Measurements from ENCODE around the gene CMTM6. TPM values are rescaled to one million over a fixed set of nuclear protein-coding genes. Genes with fewer than 3 reads are reported as not detected.

Gene CMTM6, protein sequence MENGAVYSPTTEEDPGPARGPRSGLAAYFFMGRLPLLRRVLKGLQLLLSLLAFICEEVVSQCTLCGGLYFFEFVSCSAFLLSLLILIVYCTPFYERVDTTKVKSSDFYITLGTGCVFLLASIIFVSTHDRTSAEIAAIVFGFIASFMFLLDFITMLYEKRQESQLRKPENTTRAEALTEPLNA
- total RNA-seq = 10 to 100 TPM; 33.6 to 48.0 TPM

DNA sequence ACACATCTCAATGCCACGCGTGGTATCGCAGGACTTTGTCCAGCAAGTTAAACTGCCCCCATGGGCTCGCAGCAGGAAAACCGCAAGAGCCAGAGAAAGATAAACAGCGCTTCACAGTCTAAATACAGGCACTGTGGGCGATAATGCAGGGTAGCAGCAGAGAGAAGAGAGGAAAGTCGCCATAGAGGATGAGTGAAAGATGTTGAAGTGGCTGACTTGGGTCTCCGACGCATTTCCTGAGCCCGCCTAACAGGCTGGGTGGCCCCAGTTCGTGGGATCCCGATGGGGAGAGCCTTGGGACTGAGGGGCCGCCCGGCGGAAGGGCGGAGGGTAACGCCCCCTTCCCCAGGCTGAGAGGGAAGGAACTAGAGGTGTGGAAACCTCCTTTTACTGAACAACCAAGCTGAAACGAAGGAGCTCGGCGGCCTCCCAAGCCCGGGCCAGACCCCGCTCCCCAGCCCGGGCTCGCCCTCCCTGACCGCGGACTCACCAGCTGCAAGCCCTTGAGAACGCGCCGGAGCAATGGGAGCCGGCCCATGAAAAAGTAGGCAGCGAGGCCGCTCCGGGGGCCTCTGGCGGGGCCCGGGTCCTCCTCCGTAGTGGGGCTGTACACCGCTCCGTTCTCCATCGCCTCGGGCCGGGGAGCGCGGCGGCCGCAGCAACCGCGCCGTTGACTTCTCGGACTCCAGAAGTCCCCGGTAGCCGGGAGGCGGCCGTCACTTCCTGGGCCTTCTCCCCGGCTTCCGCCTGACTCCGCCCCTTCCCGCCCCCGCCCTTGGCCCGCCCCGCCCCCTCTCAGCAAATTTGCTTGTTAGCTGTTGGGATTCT is at the start of gene CMTM6:
CMTM6 (minus strand) TSS at position 735 of the 828 bp plus-strand sequence; CDS start at position 628, 107 bp downstream.
- intact Hi-C loops (cut with DNase I, micrococcal nuclease) = loop anchor here (1.0 to 2.0 kb wide), 6 partner anchors 68 to 396 kb away; partner anchors contain the start of genes CNOT10 (in 2 of the 2), DYNC1LI1 (in 2 of the 2) and GPD1L (in 1 of the 2)
- Mint-ChIP-seq H3K27ac (peak within 1 kb of the TSS; percentile 95), H3K9me3 (ENCODE audit: low read depth) (no peaks in the 10 kb centered on the region), H3K36me3 (ENCODE audit: low read depth) (peaks cover 7% of the 10 kb centered on the region), H3K4me3 (peak within 1 kb of the TSS; percentile 86), H3K4me1 (peaks cover 29% of the 10 kb centered on the region), H3K27me3 (no peaks in the 10 kb centered on the region)
- DNase-seq (peak; percentile 87), ATAC-seq (peak; percentile 80)
- ChIA-PET POLR2A (no interaction called here), CTCF (interaction anchor here (0.7 to 2.4 kb wide), 10 partner anchors 8 to 289 kb away, joined by 3 to 14 read pairs (median 4); no protein-coding TSS in a partner anchor)

DNA sequence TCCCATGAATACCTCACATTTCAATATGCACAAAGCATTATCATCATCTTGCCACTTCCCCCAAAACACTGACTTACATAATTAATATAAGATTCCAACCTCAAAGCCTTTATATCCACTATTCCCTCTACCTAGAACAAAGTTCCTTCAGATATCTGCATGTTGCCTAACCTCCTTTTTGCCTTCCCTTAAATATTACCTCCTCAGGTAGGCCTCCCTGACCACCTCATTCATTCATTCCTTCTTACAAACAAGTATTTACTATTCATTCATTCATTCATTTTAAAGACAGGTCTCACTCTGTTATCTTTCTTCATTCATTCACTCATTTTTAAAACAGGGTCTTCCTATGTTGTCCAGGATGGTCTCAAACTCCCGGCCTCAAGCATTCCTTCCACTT is 49.4 kb upstream of the CMTM6 start:
- DNase-seq (no peak), ATAC-seq (no peak)
- Mint-ChIP-seq H3K36me3 (ENCODE audit: low read depth) (no peaks in the 10 kb centered on the region), H3K9me3 (ENCODE audit: low read depth) (no peaks in the 10 kb centered on the region), H3K4me1 (peaks cover 33% of the 10 kb centered on the region), H3K4me3 (no peak overlapping the region), H3K27me3 (no peaks in the 10 kb centered on the region), H3K27ac (no peak overlapping the region)
- ChIA-PET CTCF (interaction anchor here (1.2 to 1.5 kb wide), 2 partner anchors 18 to 24 kb away, joined by 3 to 4 read pairs; partner anchors contain the start of gene DYNC1LI1), POLR2A (no interaction called here)
- intact Hi-C loops (cut with DNase I, micrococcal nuclease) = no loop called here

DNA sequence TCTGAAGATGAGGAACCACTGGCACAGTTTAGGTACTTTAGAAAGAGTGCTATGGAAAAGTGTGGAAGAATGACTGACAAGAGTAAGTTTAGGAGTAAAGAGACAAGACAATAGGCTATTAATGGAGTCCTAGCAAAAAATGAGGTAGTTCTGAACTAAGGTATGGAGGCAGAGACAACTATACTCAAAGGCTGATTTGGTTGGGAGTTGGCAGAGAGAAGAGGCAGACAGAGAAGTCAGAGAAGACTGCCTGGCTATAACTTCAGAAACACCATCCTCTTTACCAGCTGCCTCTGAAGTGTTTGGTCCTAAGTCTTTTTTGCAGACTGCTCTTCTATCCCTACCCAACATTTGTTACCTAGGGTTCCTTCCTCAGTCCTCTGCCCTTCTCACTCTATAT is 48.8 kb upstream of the CMTM6 start:
- peaks cover 29% of the 10 kb centered on the region for H3K4me1 Mint-ChIP-seq
- H3K4me3 Mint-ChIP-seq = no peak overlapping the region
- H3K27me3 Mint-ChIP-seq = no peaks in the 10 kb centered on the region
- no peaks in the 10 kb centered on the region for H3K9me3 Mint-ChIP-seq (ENCODE audit: low read depth)
- ATAC-seq (no peak), DNase-seq (no peak)
- no peaks in the 10 kb centered on the region for H3K36me3 Mint-ChIP-seq (ENCODE audit: low read depth)
- no peak overlapping the region for H3K27ac Mint-ChIP-seq
- intact Hi-C loops (cut with DNase I, micrococcal nuclease) = no loop called here
- CTCF ChIA-PET = interaction anchor here (1.2 to 1.5 kb wide), 2 partner anchors 18 to 23 kb away, joined by 3 to 4 read pairs; partner anchors contain the start of gene DYNC1LI1
- POLR2A ChIA-PET = interaction anchor here (0.7 kb wide), 2 partner anchors 21 to 71 kb away, joined by 3 to 7 read pairs; no protein-coding TSS in a partner anchor

DNA sequence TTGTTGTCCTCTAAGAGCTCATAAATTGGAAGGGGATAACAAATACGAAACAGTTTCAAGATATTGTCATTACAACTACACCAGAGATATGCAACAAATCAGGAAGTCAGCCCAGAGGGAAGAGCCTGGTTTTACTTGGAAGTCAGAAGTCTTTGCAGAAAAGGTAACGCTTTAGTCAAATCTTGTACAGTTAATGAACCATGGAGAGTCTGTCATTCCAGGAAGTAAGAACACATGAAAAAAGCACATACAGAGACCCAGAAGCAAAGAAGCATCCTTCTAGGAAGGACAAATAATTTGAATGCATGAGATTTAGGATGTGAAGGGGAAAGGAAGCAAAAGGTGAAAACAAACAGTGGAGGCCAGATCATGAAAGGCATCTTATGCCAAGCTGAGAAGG is 48.4 kb upstream of the CMTM6 start:
- ChIA-PET CTCF (interaction anchor here (1.2 to 1.5 kb wide), 2 partner anchors 19 to 23 kb away, joined by 3 to 4 read pairs; partner anchors contain the start of gene DYNC1LI1), POLR2A (interaction anchor here (0.5 to 0.7 kb wide), 3 partner anchors 20 to 92 kb away, joined by 3 to 7 read pairs (median 5); no protein-coding TSS in a partner anchor)
- intact Hi-C loops (cut with DNase I, micrococcal nuclease) = no loop called here
- Mint-ChIP-seq H3K4me1 (peaks cover 28% of the 10 kb centered on the region), H3K27me3 (no peaks in the 10 kb centered on the region), H3K9me3 (ENCODE audit: low read depth) (no peaks in the 10 kb centered on the region), H3K36me3 (ENCODE audit: low read depth) (peaks cover 1% of the 10 kb centered on the region), H3K4me3 (no peak overlapping the region), H3K27ac (no peak overlapping the region)
- no peak for ATAC-seq
- DNase-seq = no peak

DNA sequence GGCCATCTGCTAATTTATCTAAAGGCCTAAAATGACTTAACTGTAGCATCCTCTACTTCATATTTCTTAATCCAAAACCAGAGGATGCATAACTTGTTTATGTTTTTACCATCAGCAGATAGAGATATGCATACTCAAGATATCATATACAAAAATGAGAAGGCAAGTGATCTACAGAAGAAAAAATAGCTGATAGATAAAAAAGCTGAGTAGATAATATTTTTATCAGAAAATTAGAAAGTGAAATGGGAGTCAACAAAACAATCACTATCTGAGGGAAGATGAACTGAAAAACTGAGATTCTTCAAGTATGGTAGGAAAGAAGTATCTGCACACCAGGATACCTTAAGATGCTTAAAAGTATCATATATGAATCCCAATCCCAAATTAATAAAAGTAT is 42.7 kb upstream of the CMTM6 start:
- peaks cover 16% of the 10 kb centered on the region for H3K4me1 Mint-ChIP-seq
- DNase-seq = no peak
- POLR2A ChIA-PET = interaction anchor here (0.6 kb wide), 1 partner anchor 44 kb away, joined by 3 read pairs; no protein-coding TSS in a partner anchor
- intact Hi-C loops (cut with DNase I, micrococcal nuclease) = no loop called here
- H3K36me3 Mint-ChIP-seq (ENCODE audit: low read depth) = peaks cover 12% of the 10 kb centered on the region
- ATAC-seq = no peak
- no peak overlapping the region for H3K27ac Mint-ChIP-seq
- no peaks in the 10 kb centered on the region for H3K9me3 Mint-ChIP-seq (ENCODE audit: low read depth)
- no peaks in the 10 kb centered on the region for H3K27me3 Mint-ChIP-seq
- no peak overlapping the region for H3K4me3 Mint-ChIP-seq
- CTCF ChIA-PET = interaction anchor here (0.7 kb wide), 1 partner anchor 79 kb away, joined by 3 read pairs; no protein-coding TSS in a partner anchor

DNA sequence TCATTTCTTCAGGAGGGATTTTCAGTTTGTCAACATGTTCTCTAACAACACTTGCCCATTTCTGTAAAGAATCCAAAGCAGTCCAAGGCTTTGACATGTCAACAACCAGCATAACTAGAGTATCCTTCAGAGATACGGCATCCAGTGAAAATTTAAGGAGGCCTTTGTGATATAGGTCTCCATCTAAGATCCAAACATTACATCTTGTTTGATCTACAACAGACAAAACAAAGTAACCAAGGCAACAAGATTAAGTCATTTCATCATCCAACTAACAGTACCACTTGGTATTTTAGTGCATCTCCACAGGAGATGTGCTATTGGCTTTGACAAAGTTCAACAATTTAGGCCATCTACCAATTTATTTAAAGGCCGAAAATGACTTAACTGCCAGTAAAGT is 42.2 kb upstream of the CMTM6 start:
- Mint-ChIP-seq H3K27me3 (no peaks in the 10 kb centered on the region), H3K4me1 (peaks cover 16% of the 10 kb centered on the region), H3K4me3 (no peak overlapping the region), H3K36me3 (ENCODE audit: low read depth) (peaks cover 12% of the 10 kb centered on the region), H3K9me3 (ENCODE audit: low read depth) (no peaks in the 10 kb centered on the region), H3K27ac (peak overlapping the region; percentile 68)
- ATAC-seq (no peak), DNase-seq (no peak)
- ChIA-PET CTCF (interaction anchor here (0.7 kb wide), 1 partner anchor 80 kb away, joined by 3 read pairs; no protein-coding TSS in a partner anchor), POLR2A (no interaction called here)
- intact Hi-C loops (cut with DNase I, micrococcal nuclease) = no loop called here

DNA sequence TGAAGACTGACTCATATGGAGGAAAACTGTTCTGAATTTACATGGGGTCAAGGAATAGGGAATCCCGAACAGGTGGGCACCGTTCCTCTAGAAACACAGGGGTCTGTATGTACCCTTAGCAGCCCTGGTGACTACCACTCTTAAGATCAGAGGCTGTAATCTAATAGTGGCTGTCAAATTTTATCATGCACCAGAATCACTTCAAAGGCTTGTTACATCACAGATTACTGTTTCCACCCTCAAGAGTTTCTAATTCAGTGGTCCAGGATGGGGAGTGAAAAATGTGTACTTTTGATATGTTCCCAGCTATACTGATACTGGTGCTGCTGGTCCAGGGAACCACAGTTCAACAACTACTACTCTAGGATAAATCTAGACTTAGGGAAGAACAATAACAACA is 40.2 kb upstream of the CMTM6 start:
- H3K27ac Mint-ChIP-seq = peak overlapping the region; percentile 31
- ATAC-seq (peak; percentile 30), DNase-seq (no peak)
- H3K4me3 Mint-ChIP-seq = no peak overlapping the region
- no peaks in the 10 kb centered on the region for H3K9me3 Mint-ChIP-seq (ENCODE audit: low read depth)
- peaks cover 16% of the 10 kb centered on the region for H3K4me1 Mint-ChIP-seq
- intact Hi-C loops (cut with DNase I, micrococcal nuclease) = no loop called here
- POLR2A ChIA-PET = no interaction called here
- H3K36me3 Mint-ChIP-seq (ENCODE audit: low read depth) = peaks cover 17% of the 10 kb centered on the region
- H3K27me3 Mint-ChIP-seq = no peaks in the 10 kb centered on the region
- CTCF ChIA-PET = no interaction called here

DNA sequence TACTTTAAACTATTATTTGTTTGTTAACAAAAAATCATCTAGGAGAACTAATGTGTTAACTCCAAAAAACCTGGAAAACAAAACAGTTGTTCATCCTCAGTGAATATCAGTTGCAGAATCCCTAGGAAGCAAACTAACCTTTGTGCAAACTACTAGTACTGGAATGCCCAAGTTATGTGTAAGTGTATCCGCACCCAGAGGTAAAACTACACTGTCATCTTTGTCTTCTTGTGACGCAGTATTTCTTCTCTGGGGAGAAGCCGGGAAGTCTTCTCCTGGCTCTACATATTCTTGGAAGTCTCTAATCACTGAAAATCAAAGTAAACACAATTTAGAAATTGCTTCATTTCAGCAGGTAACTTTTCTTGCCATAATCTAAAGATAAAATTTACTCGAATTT is 38.2 kb upstream of the CMTM6 start:
- Mint-ChIP-seq H3K36me3 (ENCODE audit: low read depth) (peaks cover 15% of the 10 kb centered on the region), H3K27ac (no peak overlapping the region), H3K27me3 (no peaks in the 10 kb centered on the region), H3K4me1 (peaks cover 11% of the 10 kb centered on the region), H3K9me3 (ENCODE audit: low read depth) (no peaks in the 10 kb centered on the region), H3K4me3 (no peak overlapping the region)
- intact Hi-C loops (cut with DNase I, micrococcal nuclease) = loop anchor here in 1 of 2 experiments (1.0 kb wide), 1 partner anchor 10 kb away; no protein-coding TSS in a partner anchor
- ChIA-PET CTCF (no interaction called here), POLR2A (no interaction called here)
- DNase-seq (no peak), ATAC-seq (no peak)

DNA sequence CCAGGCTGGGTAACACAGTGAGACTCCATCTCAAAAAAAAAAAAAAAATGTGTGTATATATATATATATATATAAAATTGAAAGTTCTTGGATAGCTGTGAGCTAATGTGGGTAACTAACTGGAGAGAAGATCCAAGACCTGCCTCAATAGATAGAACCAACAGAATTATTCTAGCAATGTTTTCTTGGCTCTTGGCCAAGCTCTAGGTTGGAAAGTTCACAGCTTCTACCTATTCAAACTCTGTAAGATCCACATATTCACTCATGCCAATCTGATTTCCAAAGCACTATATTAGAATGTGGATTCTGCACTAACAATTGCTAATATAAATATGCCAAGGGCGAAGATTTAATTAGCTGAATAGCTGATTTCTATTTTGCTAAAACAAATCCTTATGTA is 29.8 kb upstream of the CMTM6 start:
- no peak for DNase-seq
- peaks cover 7% of the 10 kb centered on the region for H3K4me1 Mint-ChIP-seq
- ChIA-PET CTCF (no interaction called here), POLR2A (no interaction called here)
- no peaks in the 10 kb centered on the region for H3K27me3 Mint-ChIP-seq
- H3K27ac Mint-ChIP-seq = no peak overlapping the region
- intact Hi-C loops (cut with DNase I, micrococcal nuclease) = no loop called here
- H3K36me3 Mint-ChIP-seq (ENCODE audit: low read depth) = peaks cover 18% of the 10 kb centered on the region
- ATAC-seq = no peak
- H3K4me3 Mint-ChIP-seq = no peak overlapping the region
- H3K9me3 Mint-ChIP-seq (ENCODE audit: low read depth) = no peaks in the 10 kb centered on the region

DNA sequence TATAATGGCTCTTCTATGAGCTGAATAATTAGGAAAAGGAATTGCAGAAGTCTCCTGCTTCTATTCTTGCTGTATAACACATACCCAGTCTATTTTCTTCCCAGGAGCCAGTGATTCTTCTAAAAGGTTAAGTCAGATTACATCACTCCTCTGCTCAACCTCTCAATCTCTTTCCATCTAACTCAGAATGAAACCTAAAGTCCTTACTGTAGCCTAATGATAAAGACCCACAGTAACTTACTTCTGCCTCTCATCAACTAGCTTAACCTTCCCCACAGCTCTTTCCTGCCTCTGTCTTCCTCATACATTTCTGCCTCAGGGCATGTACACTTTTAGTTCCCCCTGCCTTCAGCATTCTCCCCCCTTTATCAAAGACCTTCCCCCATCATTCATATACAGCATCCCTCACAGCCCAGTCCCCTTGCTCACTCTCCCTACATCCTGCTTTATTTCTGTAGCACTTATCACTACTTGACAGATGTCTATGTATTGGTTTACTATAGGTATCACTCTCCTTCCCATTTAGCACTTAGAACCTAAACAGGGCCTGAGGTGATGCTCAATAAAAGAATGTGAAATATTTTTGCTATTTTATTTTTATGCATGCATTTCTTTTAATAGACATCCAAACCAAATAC is 28.5 kb upstream of the CMTM6 start:
- Mint-ChIP-seq H3K4me3 (no peak overlapping the region), H3K27me3 (no peaks in the 10 kb centered on the region), H3K9me3 (ENCODE audit: low read depth) (no peaks in the 10 kb centered on the region), H3K27ac (peak overlapping the region; percentile 35), H3K4me1 (peaks cover 7% of the 10 kb centered on the region), H3K36me3 (ENCODE audit: low read depth) (peaks cover 20% of the 10 kb centered on the region)
- ATAC-seq = peak; percentile 88
- CTCF ChIA-PET = interaction anchor here (0.6 kb wide), 1 partner anchor 154 kb away, joined by 3 read pairs; the partner anchor contains the start of gene CNOT10
- intact Hi-C loops (cut with DNase I, micrococcal nuclease) = loop anchor here in 1 of 2 experiments (1.0 kb wide), 1 partner anchor 9 kb away; no protein-coding TSS in a partner anchor
- POLR2A ChIA-PET = interaction anchor here (0.5 to 0.7 kb wide), 2 partner anchors 20 to 1485 kb away, joined by 3 read pairs; no protein-coding TSS in a partner anchor
- DNase-seq = no peak

DNA sequence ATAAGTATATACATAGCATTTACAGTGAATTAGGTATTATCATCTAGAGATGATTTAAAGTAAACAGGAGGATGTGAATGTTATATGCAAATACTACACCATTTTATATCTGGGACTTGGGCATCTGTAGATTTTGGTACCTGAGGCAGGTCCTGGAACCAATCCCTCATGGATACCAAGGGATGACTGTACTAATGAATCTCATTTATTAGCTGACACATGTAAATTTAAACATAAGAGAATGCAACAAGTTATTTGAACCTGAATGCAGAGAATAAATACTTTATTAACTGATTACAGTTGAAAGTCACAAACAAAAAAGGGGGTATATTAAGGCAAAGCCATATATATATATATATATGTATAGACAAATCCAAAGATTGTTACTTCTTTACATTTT is 23.1 kb upstream of the CMTM6 start:
- peaks cover 23% of the 10 kb centered on the region for H3K36me3 Mint-ChIP-seq (ENCODE audit: low read depth)
- no peak for ATAC-seq
- H3K27me3 Mint-ChIP-seq = no peaks in the 10 kb centered on the region
- no peak overlapping the region for H3K27ac Mint-ChIP-seq
- no peak overlapping the region for H3K4me3 Mint-ChIP-seq
- no peaks in the 10 kb centered on the region for H3K4me1 Mint-ChIP-seq
- no peak for DNase-seq
- intact Hi-C loops (cut with DNase I, micrococcal nuclease) = loop anchor here in 1 of 2 experiments (1.0 kb wide), 1 partner anchor 9 kb away; no protein-coding TSS in a partner anchor
- CTCF ChIA-PET = interaction anchor here (1.5 kb wide), 1 partner anchor 16 kb away, joined by 3 read pairs; no protein-coding TSS in a partner anchor
- POLR2A ChIA-PET = no interaction called here
- H3K9me3 Mint-ChIP-seq (ENCODE audit: low read depth) = peaks cover 2% of the 10 kb centered on the region

All from activated CD4-positive, alpha-beta T cell treated with anti-CD3 and anti-CD28 coated beads for 36 hours (primary cell).